ENCODE results near the gene CRMP1.

The CRMP1 gene

GRCh38 chr4:5893004-5893580, at the start of gene CRMP1:
CRMP1 (minus strand) TSS chr4:5893086; CDS start chr4:5892969, 117 bp downstream.
- no peak for DNase-seq

DNA sequence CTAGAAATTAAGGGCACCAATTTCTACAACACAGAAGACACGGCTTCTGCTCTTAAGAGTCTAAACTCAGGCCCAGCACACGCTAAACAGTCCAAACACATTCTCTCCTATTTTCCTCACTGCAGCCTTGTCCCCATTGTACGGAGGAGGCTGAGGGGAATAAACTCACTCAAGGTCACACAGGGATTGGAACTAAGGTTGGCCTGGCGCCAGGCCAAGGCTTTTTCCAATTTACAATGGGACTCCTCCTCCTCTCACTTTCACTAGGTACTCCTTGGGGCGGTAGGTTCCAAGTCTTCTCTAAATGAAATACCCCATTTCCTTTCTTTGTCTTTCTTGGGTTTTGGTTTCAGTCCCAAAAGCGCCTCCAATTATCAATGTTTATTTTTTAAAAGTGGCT, 48.7 kb upstream of the CRMP1 start:
- no peak for DNase-seq

DNA sequence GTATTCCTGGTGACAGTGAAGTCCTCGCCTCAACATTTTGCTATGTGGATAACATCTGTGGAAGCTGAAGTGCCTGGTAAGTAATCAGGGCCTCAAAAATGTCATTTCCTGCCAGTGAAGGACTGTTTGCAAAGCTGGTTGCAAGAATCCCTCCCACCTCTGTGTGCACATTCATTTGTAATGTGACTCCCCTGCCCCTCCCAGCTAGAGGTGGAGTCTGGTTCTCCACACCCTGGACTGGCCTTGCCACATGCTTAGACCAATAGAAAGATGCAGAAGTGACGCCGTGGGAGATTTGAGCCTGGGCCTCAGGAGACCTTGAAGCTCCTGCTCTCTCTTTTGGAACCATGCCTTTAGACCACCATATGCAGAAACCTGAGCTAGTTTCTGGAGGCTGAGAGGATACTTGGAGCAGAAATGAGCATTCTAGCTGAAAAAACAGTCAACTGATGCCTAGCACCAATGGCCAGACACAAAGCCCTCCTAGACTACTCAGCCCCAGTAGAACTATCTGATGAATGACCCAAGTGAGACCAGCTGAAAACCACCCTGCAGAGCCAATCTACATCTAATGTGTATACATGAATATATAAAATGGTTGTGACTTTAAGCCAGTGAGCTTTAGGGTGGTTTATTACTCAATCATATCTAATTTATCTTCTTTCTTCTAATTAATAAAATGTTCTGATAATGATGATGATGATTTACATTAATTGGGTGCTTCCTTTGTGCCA, 47.8 kb upstream of the CRMP1 start:
- no peak for DNase-seq

GRCh38 chr4:5933996-5934831, 41.3 kb upstream of the CRMP1 start:
- no peak for DNase-seq

DNA sequence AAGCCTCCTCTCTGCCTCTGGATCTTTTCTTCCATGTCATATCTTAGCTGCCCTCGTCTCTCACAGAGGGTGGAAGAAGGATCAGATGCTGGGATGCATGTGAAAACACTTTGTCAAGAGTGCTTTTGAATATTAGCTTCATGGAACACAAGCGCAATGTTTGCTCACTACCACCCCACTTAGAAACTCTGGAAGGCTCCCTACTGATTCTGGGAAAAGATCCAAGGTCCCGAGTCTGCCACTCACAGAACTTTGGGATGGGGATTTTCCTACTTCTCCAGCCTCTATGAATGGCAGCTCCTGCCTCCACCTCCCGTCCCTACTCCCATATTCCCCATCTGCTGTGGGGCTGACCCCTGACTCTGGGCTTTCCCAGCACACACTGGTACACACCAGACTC, 40.2 kb upstream of the CRMP1 start:
- no peak for DNase-seq

GRCh38 chr4:5932035-5932568, 39.2 kb upstream of the CRMP1 start:
- DNase-seq = no peak

DNA sequence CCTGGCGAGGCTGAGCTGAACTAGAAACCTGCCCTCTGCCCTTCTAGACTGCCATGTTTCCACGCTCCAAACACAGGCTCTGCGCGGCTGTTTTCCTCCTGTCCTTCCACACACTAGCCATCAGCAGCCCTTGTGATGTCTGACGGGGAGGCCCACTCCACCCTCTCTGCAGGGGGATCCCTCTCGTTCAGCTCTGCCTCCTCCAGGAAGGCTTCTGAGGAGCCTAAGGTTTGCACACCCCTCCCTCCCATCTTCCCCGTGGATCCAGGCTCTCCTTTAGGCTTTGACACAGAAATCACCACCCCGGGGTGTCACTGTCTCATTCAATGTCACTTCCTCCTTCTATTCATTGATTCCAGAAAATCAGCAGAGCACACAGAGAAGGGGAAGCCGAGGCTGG, 38.6 kb upstream of the CRMP1 start:
- no peak for DNase-seq

DNA sequence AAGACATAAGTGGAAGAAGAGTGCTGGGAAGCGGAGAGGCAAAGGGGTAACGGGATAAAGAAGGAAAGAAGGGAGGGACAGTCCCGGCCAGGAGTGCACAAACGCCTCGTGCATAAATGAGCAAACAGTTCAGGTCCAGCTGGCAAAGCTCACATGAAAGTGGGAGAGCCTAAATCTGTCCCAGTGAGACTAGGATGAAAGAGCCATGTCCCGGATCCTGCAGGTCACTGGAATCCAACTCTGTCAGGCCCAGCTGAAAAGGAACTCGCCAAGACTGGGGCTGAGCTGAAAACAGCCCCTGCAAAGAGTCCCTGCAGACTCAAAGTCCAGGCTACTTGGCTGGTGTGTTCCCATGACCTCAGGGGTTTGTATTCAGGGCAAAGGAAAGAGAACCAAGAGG, 38.0 kb upstream of the CRMP1 start:
- DNase-seq = no peak

DNA sequence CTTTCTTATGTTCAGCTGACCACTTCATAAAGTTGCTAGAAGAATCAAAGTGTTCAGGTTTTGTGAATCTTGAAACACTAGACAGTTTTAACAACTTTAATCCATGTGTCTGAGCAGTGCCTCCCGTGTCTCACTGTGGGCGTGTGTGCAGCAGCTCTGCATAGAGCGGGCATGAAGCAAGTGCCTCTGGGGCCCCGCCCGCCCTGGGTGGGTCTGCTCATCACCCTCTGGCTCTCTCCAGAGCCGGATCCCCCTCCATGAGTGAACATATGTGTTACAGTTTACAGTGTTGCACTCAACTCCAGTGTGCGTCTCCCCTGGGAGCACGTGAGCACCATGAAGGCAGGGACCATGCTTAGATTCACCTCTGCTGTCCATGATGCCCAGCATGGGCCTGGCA, 37.6 kb upstream of the CRMP1 start:
- no peak for DNase-seq

DNA sequence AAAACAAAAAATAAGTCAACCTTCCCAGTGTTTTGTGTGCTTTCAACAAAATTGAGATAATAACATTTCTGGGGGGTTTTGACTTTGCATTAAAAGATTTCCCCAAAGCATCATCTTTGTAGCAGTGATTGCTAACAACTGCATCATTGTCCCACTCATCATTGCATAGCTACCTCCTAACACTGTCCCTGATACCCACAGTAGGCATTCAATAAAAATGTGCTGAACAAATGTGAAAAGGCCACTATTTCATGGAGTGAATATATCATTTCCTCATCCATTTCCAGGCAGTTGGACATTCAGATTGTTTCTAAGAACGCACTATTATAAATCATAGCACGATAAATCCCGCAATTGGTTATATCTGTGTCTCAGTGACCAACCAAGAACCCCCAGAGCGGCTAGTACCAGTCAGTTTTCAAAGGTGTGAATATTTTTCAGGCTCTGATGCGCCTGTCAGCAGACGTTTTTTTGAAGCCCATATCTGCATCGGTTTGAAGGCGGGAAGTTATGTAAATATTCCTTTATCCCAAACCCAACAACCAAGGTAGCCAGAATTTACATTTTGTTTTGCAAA, 36.0 kb upstream of the CRMP1 start:
- no peak for DNase-seq

DNA sequence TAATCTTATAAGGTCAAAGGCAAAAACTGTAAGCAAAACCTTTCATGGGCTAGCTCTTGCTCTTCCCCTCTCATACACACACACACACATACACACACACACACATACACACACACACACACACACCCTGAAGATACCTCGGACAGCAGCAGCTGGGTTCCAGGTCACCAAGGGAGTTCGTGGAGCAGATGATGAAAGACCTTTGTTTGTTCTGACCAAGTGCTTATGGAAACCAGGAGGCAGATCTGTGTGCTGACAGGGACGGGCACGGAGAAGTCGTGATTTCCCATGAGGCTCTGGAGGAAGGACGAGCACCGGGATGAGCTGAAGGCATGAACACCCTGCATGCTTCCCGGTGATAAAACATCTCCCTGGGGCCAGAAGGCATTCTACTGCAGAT, 35.4 kb upstream of the CRMP1 start:
- DNase-seq = no peak

GRCh38 chr4:5927747-5928146, 34.9 kb upstream of the CRMP1 start:
- no peak for DNase-seq

GRCh38 chr4:5927116-5927515, 34.2 kb upstream of the CRMP1 start:
- no peak for DNase-seq

DNA sequence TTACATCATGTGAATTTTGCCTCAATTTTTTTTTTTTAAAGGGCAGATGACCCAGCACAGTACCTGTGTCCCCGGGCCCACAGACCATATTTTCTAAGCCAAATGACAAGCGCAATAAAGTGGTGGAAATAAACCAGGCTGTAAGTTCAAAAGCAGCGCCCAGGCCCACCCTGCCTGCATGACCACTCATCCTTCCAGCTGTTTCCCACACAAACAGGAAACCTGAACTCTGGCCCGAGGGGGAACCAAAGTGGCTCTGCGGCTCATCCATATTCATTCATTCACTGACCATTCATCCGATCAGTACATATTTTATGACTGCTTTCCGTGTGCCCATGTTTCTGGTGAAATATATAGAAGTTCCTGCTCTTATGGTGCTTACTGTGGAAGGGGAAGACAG, 33.7 kb upstream of the CRMP1 start:
- no peak for DNase-seq

GRCh38 chr4:5925419-5926200, 32.7 kb upstream of the CRMP1 start:
- DNase-seq = no peak

DNA sequence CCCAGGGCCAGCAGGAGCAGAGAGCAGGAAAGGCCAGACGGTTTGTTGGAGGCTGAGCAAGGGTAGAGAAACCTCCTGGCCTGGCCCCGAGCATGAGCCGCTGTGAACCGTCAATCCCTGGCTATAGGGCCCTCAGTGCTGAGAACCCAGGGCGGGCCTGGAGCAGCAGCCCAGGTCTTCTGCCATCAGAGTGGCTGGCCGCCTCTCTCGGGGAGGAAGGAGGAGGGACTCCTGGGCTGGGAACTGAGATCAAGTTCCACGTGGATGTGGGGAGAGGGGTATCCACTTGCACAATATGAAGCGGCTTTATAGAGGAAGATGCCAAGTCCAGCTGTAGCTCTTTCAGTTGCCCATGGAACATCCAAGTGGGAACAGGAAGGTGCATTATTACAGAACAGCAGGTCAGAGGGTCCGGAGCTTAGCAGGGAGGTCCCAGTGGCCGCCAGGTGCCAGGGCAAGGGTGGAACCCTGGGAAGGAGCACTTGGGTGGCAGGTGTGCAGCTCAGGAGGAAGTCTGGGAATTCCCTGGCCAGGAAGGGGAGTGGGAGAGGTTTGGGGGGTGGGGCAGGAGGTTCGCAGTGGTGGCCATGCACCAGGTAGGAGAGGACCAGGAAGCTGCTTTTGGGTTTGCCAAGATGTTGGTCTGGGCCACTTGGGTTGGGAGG, 31.7 kb upstream of the CRMP1 start:
- DNase-seq = no peak

- DNase-seq = no peak
Measured at GRCh38 chr4:5923376-5923775, 30.5 kb upstream of the CRMP1 start.

DNA sequence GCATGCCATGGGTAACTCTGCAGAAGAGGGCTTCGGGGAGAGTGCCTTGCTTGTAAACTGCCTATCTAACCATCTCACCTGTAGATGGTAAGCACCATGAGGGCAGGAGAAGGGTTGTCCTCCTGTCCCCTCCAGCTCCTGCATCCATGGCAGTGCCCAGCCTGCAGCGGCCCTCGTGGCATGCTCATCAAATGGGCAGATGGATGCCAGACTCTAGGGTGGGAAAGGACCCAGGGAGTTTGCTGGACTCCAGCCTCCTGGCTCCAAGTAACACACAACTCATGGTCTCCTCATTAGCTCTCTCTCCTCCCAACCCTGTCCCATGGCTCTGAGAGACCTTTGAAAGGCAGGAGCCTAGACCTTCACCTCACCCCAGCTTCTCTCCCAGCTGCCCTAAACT, 29.7 kb upstream of the CRMP1 start:
- no peak for DNase-seq

DNA sequence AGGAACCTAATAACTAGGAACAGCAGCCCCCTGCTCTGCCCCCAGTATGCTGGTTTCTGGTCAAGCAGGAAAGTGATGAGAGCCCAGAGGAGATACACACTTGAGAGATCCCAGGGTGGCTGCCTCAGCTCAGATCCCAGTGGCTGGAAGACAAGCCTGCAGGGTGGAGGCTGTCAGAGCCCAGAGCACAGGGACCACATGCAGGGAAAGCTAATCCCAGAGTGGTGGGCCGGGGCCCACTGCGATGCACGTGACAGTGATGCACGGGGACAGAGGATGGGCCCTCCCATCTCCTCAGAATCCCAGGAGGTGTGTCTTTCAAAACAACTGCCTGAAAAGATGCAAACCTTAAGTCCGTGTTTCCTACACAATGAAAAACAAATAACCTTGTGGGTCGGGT, 29.1 kb upstream of the CRMP1 start:
- no peak for DNase-seq

- no peak for DNase-seq
Measured at GRCh38 chr4:5921101-5921980, 28.5 kb upstream of the CRMP1 start.

- no peak for DNase-seq
Measured at GRCh38 chr4:5919571-5919970, 26.7 kb upstream of the CRMP1 start.

Data from stimulated activated CD4-positive, alpha-beta T cell treated with anti-CD3 and anti-CD28 coated beads, Interleukin-4, amount 100 ng/mL, for 24 hours (primary cell).